HFFc6 (cell line): ENCODE data around the gene RBM20. TPM values are rescaled to one million over a fixed set of nuclear protein-coding genes. Genes with fewer than 3 reads are reported as not detected.

Source experiments
- DNase-seq: peaks from one replicate; pipeline ENCODE4 v3.0.0-alpha.2; 2018
- H3K27ac Mint-ChIP-seq: 2 replicates; pipeline ENCODE4 v1.8.0; 2020; ENCODE audit warnings: mild to moderate bottlenecking, mixed read lengths
- H3K27me3 Mint-ChIP-seq: 2 replicates; pipeline ENCODE4 v1.8.0; 2021; ENCODE audit warnings: mild to moderate bottlenecking, moderate library complexity, mixed read lengths; ENCODE audit not compliant: insufficient read depth
- H3K36me3 Mint-ChIP-seq: 2 replicates; pipeline ENCODE4 v1.8.0; 2021; ENCODE audit warnings: low read depth, mixed read lengths
- H3K4me1 Mint-ChIP-seq: 2 replicates; pipeline ENCODE4 v1.8.0; 2020; ENCODE audit warnings: low read depth, mixed read lengths
- H3K4me3 Mint-ChIP-seq: 2 replicates; pipeline ENCODE4 v1.8.0; 2020; ENCODE audit warnings: mild to moderate bottlenecking, moderate library complexity, mixed read lengths
- H3K9me3 Mint-ChIP-seq: 2 replicates; pipeline ENCODE4 v1.8.0; 2020; ENCODE audit warnings: mild to moderate bottlenecking, mixed read lengths
- long read RNA-seq: library from polyadenylated mRNA; unstranded; transcript quantifications from one replicate; pipeline ENCODE4 v2.0.0, GENCODE V29; 2019
- total RNA-seq, 6 experiments: library from RNA; stranded (reverse); fragmentation: NEBNext Ultra II Directional; extraction: Animal tissue kit (Norgen Biotek cat#: 25700); gene quantifications; 2 replicates in 1 of 6; 3 replicates in 5 of 6; pipeline ENCODE4 v1.2.3, GENCODE V29; 2021
- TF ChIP-seq, protein P1 (sequence below): fragments of 200-600 bp; sonication (generic); IDR thresholded peaks from 2 replicates; pipeline ENCODE4 v1.5.0; 2021; ENCODE audit warnings: antibody characterized with exemption, mild to moderate bottlenecking

Gene RBM20
- not detected for total RNA-seq
- long read RNA-seq = 0 reads

DNA sequence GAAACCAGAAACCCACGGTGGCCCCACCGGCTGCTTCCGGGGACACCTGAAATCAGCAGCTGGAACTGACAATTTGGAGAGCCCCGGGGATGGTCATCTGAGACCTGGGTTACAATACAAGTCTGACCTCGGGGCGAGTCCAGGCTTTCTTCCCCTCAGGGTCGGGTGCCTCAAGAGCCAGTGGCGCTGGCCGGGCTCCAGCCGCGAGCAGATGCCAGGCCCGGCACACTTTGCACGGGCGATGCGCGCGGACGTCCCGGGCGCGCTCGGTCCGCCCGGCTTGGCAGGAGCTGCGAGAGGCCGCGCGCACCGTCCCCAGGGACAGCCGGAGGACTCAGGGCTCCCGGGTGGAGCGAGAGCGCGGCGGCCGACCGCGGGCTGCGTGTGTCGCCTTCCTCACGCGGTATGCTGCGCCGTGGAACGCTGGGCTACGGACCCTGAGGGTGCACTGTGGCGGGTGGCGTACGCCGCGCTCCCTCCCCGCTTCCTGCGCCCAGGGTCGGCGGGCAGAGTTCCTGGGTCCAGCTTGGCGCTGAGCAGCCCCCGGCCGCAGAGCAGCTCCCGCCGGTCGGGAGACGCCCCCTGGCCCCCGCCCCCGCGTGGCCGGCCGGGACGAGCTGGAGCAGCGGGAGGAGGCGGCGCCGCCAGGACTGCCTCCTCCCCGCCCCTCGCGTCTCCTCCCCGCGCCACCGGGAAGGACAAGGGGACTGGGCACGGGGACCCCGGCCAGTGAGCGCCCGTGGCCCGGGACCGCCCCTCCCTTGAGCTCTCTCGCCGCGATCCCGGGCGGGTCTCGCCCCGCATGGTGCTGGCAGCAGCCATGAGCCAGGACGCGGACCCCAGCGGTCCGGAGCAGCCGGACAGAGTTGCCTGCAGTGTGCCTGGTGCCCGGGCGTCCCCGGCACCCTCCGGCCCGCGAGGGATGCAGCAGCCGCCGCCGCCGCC lies at the start of gene RBM20:
RBM20 (plus strand) TSS at position 684 of the 945 bp plus-strand sequence; CDS start at position 803, 119 bp downstream.
- Mint-ChIP-seq H3K27me3 (peaks cover 50% of the 10 kb centered on the region), H3K9me3 (no peaks in the 10 kb centered on the region), H3K4me1 (peaks cover 25% of the 10 kb centered on the region), H3K4me3 (peak within 1 kb of the TSS; percentile 63), H3K36me3 (no peaks in the 10 kb centered on the region), H3K27ac (no peak within 1 kb of the TSS)
- TF ChIP-seq, protein P1, sequence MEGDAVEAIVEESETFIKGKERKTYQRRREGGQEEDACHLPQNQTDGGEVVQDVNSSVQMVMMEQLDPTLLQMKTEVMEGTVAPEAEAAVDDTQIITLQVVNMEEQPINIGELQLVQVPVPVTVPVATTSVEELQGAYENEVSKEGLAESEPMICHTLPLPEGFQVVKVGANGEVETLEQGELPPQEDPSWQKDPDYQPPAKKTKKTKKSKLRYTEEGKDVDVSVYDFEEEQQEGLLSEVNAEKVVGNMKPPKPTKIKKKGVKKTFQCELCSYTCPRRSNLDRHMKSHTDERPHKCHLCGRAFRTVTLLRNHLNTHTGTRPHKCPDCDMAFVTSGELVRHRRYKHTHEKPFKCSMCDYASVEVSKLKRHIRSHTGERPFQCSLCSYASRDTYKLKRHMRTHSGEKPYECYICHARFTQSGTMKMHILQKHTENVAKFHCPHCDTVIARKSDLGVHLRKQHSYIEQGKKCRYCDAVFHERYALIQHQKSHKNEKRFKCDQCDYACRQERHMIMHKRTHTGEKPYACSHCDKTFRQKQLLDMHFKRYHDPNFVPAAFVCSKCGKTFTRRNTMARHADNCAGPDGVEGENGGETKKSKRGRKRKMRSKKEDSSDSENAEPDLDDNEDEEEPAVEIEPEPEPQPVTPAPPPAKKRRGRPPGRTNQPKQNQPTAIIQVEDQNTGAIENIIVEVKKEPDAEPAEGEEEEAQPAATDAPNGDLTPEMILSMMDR = no peak
- no peak for DNase-seq

DNA sequence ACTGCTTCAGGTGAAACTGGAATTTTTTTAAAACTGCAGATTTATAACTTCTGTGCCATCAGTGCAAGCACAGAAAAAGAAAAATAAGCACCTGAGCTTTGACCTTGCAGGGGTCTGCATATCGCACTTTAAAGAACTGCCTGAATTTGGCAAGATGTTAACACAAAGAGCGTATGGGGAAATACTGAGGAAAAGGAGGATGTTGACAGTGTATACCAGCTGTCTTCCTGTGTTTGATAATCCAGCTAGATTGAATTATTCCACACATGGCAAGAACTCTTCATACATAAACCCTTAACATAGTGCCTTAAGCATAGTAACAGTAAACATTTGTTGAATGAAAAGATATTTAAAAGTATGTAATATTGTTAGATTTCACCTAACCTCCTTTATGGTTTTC lies 46.7 kb upstream of the RBM20 start:
- Mint-ChIP-seq H3K27ac (no peak overlapping the region), H3K9me3 (no peaks in the 10 kb centered on the region), H3K36me3 (peaks cover 31% of the 10 kb centered on the region), H3K27me3 (no peaks in the 10 kb centered on the region), H3K4me1 (no peaks in the 10 kb centered on the region), H3K4me3 (no peak overlapping the region)
- DNase-seq = no peak
- TF ChIP-seq, protein P1 = no peak

DNA sequence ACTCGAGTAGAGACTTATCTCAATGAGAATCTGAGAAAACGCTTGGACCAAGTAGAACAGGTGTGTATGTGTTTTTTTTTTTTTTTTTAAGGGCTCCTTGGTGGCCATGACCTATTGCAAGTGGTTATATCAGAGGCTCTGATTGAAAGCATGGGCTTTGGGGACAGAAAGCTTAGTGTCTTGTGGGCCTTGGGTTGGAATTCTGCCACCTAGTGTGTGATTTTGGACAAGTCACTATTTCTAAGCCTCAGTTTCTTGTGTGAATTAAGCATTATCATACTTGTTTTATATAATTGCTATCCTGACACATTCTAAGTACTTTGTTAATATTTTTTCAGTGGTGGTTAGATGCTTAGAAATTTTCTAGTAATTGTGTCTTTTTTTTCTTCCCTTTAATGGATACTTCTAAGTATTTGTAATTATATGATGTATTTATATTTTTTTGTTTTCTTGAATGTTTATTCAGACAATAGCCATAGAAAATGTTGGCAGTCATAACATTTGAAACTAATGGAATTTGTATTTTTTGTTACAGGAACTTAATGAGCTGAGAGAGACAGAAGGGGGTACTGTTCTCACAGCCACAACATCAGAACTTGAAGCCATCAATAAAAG lies 43.5 kb upstream of the RBM20 start:
- DNase-seq = peak; percentile 47
- peaks cover 42% of the 10 kb centered on the region for H3K36me3 Mint-ChIP-seq

DNA sequence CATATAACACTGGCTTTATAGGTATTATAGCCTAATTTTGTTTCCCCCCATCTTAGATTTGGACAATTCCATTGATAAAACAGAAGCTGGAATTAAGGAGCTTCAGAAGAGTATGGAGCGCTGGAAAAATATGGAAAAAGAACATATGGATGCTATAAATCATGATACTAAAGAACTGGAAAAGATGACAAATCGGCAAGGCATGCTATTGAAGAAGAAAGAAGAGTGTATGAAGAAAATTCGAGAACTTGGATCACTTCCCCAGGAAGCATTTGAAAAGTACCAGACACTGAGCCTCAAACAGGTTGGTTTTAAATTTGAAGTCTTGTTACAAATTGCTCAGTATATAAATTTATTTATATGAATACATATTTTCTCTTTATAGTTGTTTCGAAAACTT lies 42.6 kb upstream of the RBM20 start:
- Mint-ChIP-seq H3K4me1 (no peaks in the 10 kb centered on the region), H3K27ac (no peak overlapping the region), H3K36me3 (peaks cover 36% of the 10 kb centered on the region), H3K27me3 (no peaks in the 10 kb centered on the region), H3K4me3 (no peak overlapping the region), H3K9me3 (no peaks in the 10 kb centered on the region)
- TF ChIP-seq, protein P1 = no peak
- DNase-seq = no peak

More for the DNA sequence above, 43.5 kb upstream of the RBM20 start:
- no peak overlapping the region for H3K4me3 Mint-ChIP-seq
- H3K4me1 Mint-ChIP-seq = no peaks in the 10 kb centered on the region
- TF ChIP-seq, protein P1 = peak; percentile 83
- H3K27ac Mint-ChIP-seq = no peak overlapping the region
- no peaks in the 10 kb centered on the region for H3K9me3 Mint-ChIP-seq
- H3K27me3 Mint-ChIP-seq = no peaks in the 10 kb centered on the region

DNA sequence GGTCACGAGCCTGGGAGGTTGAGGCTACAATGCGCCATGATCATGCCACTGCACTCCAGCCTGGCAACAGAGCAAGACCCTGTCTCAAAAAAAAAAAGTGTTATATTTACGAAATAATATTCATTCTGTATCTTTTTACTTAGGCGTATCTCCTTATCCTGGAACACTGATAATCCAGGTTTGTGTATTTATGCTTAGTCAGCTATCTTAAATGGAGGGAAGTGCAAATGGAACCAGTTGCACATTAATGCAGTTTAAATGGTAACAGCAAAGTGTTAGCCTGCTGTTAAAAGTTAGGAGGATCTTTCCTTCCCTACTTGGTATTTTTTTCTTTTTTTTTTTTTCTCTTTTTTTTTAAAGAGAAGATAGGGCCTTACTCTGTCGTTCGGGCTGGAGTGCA lies 36.0 kb upstream of the RBM20 start:
- Mint-ChIP-seq H3K4me1 (no peaks in the 10 kb centered on the region), H3K27ac (no peak overlapping the region), H3K36me3 (peaks cover 10% of the 10 kb centered on the region), H3K27me3 (peaks cover 6% of the 10 kb centered on the region; the same call in 1 of the 2 replicates), H3K9me3 (no peaks in the 10 kb centered on the region), H3K4me3 (no peak overlapping the region)
- TF ChIP-seq, protein P1 = no peak
- no peak for DNase-seq
